A673 (cell line): ENCODE measurements around the gene IL37. TPM values are rescaled to one million over a fixed set of nuclear protein-coding genes. Genes with fewer than 3 reads are reported as not detected.

ENCODE experiments used
- BruUV-seq: library from RNA; stranded (reverse); fragments of 400-500 nt; replicated peaks from 2 replicates; lab custom pipeline; 2021; lab: Mats Ljungman, UMichigan
- CTCF ChIA-PET: fragments of 300-600 bp; sonication (Branson Sonifier 250); formaldehyde crosslinking; loops from one replicate; lab custom pipeline; 2022; ENCODE audit warnings: antibody characterized with exemption; lab: Charles Lee
- POLR2A ChIA-PET: fragments of 300-600 bp; sonication (Branson Sonifier 250); formaldehyde crosslinking; loops from one replicate; lab custom pipeline; 2022; ENCODE audit warnings: antibody characterized with exemption; ENCODE audit not compliant: low non-redundant PET; lab: Charles Lee
- DNase-seq: peaks from one replicate; pipeline ENCODE4 v3.0.0-alpha.2; 2015; ENCODE audit warnings: low spot score
- H3K27ac ChIP-seq: fragments of 200-600 bp; sonication (generic); 2 replicates; pipeline ENCODE4 v1.5.1; 2016; ENCODE audit warnings: mixed run types, low read depth, mild to moderate bottlenecking, mixed read lengths, antibody characterized with exemption, low read length; ENCODE audit not compliant: poor library complexity, severe bottlenecking
- H3K27me3 ChIP-seq: fragments of 200-600 bp; sonication (generic); replicated peaks from 2 replicates; pipeline ENCODE4 v1.6.1; 2017; ENCODE audit warnings: mixed run types, low read depth, mild to moderate bottlenecking, mixed read lengths, antibody characterized with exemption, low read length; ENCODE audit not compliant: insufficient read depth, poor library complexity
- H3K36me3 ChIP-seq: fragments of 200-600 bp; sonication (generic); 2 replicates; pipeline ENCODE4 v1.6.1; 2016; ENCODE audit warnings: mixed run types, mild to moderate bottlenecking, mixed read lengths, antibody characterized with exemption, low read length; ENCODE audit not compliant: insufficient read depth, poor library complexity, severe bottlenecking
- H3K4me1 ChIP-seq: fragments of 200-600 bp; sonication (generic); 2 replicates; pipeline ENCODE4 v1.6.1; 2017; ENCODE audit warnings: mixed run types, mild to moderate bottlenecking, mixed read lengths, antibody characterized with exemption, low read length; ENCODE audit not compliant: insufficient read depth, poor library complexity, severe bottlenecking
- H3K4me3 ChIP-seq: fragments of 200-600 bp; sonication (generic); 2 replicates; pipeline ENCODE4 v1.5.1; 2016; ENCODE audit warnings: low read depth, mixed run types, mild to moderate bottlenecking, mixed read lengths, low read length; ENCODE audit not compliant: poor library complexity, severe bottlenecking
- H3K9me3 ChIP-seq: fragments of 200-600 bp; sonication (generic); 2 replicates; pipeline ENCODE4 v1.6.1; 2016; ENCODE audit warnings: mixed run types, low read depth, mild to moderate bottlenecking, mixed read lengths, antibody characterized with exemption, low read length; ENCODE audit not compliant: poor library complexity, severe bottlenecking
- CTCF ChIP-seq: fragments of 300-800, 200-600 bp; sonication (generic); conservative IDR thresholded peaks from 2 replicates; pipeline ENCODE4 v1.5.1; 2017; ENCODE audit warnings: low read depth, mild to moderate bottlenecking, antibody characterized with exemption, low read length, moderate library complexity, mixed read lengths
- EZH2 ChIP-seq: fragments of 200-600 bp; sonication (generic); IDR thresholded peaks from 2 replicates; pipeline ENCODE4 v1.6.1; 2017; ENCODE audit warnings: borderline replicate concordance, low read depth, mild to moderate bottlenecking, mixed read lengths, antibody characterized with exemption, low read length; ENCODE audit not compliant: poor library complexity, severe bottlenecking
- intact Hi-C: fragments of 100-400 bp; cut with micrococcal nuclease; formaldehyde crosslinking; loops from one replicate; pipeline ENCODE4 v1.10.0; 2022; ENCODE audit not compliant: unreplicated experiment
- total RNA-seq: library from RNA; stranded (reverse); gene quantifications from 2 replicates; pipeline ENCODE4 v1.2.3, GENCODE V29; 2021

IL37 gene
- total RNA-seq, 1 experiment from 2014 or later, result not detected

DNA sequence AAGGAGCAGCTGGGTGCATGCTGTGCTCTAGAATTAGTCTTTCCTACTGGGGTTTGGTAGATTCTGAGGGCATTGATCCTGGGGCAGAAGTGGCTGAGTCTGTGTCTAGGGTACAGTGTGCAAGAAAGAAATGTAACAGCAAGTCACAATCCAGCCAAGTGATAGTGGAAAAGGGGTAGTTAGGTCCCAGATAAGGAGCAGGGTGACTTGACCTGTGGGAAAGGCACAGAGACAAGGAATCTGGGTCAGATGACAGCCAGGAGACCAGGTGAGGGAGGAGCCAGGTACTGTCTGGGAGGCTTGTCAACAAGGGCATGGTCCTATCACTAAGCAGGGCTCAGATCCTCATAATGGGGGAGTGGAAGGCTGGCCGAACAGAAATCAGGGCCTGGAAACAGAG, 8.1 kb downstream of the IL37 start:
- Histone ChIP-seq H3K4me1 (no peaks in the 10 kb centered on the region), H3K4me3 (no peak overlapping the region), H3K9me3 (no peaks in the 10 kb centered on the region), H3K27ac (no peak overlapping the region), H3K27me3 (no peaks in the 10 kb centered on the region), H3K36me3 (no peaks in the 10 kb centered on the region)
- CTCF ChIA-PET, result no interaction called here
- intact Hi-C loops, result no loop called here
- no peak for DNase-seq
- TF ChIP-seq EZH2 (no peak), CTCF (no peak)
- POLR2A ChIA-PET, result no interaction called here
- BruUV-seq, result no TSS peak

- no peaks in the 10 kb centered on the region for H3K36me3 ChIP-seq
- TF ChIP-seq EZH2 (no peak), CTCF (no peak)
- H3K4me1 ChIP-seq, result no peaks in the 10 kb centered on the region
- no peak for DNase-seq
- no peaks in the 10 kb centered on the region for H3K27me3 ChIP-seq
- no peak overlapping the region for H3K27ac ChIP-seq
- no peaks in the 10 kb centered on the region for H3K9me3 ChIP-seq
- ChIA-PET POLR2A (no interaction called here), CTCF (interaction anchor here (0.7 kb wide), 1 partner anchor 21 kb away, joined by 3 read pairs; no protein-coding TSS in a partner anchor)
- intact Hi-C loops, result no loop called here
- no peak overlapping the region for H3K4me3 ChIP-seq
- no TSS peak for BruUV-seq
Measured at GRCh38 chr2:112920923-112921532, 10.1 kb downstream of the IL37 start.

DNA sequence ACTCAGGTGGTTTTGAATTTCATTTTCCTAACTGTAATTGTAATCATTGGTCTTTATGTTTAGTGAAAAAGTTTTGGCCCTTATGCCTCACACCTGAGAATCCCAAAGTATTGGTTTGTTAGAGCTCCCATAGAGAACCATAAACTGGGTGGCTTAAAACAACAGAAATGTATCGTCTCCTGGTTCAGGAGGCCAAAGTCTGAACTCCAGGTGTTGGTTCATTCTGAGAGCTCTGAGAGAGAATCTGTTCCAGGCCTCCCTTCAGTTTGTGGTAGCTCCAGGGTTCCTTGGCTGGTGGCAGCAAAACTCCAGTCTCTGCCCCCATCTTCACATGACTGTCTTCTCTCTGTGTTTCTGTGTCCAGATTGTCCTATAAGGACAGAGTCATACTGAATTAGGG, 11.0 kb downstream of the IL37 start:
- no peak overlapping the region for H3K4me3 ChIP-seq
- no TSS peak for BruUV-seq
- no peaks in the 10 kb centered on the region for H3K27me3 ChIP-seq
- CTCF ChIA-PET, result no interaction called here
- POLR2A ChIA-PET, result no interaction called here
- no peaks in the 10 kb centered on the region for H3K36me3 ChIP-seq
- no peaks in the 10 kb centered on the region for H3K4me1 ChIP-seq
- intact Hi-C loops, result no loop called here
- no peak overlapping the region for H3K27ac ChIP-seq
- H3K9me3 ChIP-seq, result no peaks in the 10 kb centered on the region
- TF ChIP-seq EZH2, result no peak
- no peak for TF ChIP-seq CTCF
- DNase-seq, result no peak
